ENCODE data around the gene TPH2.

The TPH2 gene

DNA sequence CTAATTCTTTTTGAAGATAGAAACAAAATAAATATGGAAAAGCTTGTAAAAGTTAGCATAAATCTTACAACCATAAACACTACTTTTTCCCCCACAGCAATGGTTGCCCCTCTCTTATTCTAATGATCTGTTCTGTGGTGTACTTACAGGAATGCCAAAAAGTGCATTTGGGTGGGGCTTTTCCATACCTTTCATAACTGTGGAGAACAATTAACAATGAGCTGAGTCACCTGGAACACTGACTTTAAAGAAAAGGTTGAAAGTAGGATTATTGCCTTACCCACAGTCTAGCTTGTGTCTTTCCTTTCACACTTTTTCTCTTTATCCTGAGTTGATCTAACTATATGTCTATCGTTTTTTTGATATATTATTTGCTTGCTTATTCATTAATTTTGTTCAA is 86.9 kb downstream of the TPH2 start:
- no peak overlapping the region for H3K4me3 ChIP-seq (ENCODE audit: low read depth, low read length)
- no peak for DNase-seq (ENCODE audit: low read depth)
- TF ChIP-seq, protein P1, sequence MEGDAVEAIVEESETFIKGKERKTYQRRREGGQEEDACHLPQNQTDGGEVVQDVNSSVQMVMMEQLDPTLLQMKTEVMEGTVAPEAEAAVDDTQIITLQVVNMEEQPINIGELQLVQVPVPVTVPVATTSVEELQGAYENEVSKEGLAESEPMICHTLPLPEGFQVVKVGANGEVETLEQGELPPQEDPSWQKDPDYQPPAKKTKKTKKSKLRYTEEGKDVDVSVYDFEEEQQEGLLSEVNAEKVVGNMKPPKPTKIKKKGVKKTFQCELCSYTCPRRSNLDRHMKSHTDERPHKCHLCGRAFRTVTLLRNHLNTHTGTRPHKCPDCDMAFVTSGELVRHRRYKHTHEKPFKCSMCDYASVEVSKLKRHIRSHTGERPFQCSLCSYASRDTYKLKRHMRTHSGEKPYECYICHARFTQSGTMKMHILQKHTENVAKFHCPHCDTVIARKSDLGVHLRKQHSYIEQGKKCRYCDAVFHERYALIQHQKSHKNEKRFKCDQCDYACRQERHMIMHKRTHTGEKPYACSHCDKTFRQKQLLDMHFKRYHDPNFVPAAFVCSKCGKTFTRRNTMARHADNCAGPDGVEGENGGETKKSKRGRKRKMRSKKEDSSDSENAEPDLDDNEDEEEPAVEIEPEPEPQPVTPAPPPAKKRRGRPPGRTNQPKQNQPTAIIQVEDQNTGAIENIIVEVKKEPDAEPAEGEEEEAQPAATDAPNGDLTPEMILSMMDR (conservative IDR thresholded peaks at IDR 0.05; ENCODE audit: low read depth, low read length), result no peak

DNA sequence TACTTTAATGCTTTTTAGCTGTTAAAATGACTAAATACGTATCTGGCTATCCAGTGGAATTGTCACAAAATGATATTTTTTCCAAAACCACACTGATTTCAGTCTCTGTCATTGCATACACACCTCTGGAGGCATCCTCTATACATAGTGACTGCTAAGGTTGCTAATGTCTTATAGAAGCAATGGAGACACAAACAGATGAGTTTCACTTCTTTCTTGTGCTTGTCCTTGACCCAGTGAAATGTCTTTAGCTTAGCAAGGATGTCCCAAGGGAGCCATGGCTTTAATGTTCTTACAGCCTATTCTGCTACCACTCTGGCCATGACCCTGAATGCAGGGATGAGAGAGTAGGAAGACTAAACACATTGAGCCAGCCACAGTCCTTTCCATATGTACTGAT is 90.3 kb downstream of the TPH2 start:
- DNase-seq (ENCODE audit: low read depth), result no peak
- no peak overlapping the region for H3K4me3 ChIP-seq (ENCODE audit: low read depth, low read length)
- TF ChIP-seq, protein P1 (conservative IDR thresholded peaks at IDR 0.05; ENCODE audit: low read depth, low read length), result no peak

DNA sequence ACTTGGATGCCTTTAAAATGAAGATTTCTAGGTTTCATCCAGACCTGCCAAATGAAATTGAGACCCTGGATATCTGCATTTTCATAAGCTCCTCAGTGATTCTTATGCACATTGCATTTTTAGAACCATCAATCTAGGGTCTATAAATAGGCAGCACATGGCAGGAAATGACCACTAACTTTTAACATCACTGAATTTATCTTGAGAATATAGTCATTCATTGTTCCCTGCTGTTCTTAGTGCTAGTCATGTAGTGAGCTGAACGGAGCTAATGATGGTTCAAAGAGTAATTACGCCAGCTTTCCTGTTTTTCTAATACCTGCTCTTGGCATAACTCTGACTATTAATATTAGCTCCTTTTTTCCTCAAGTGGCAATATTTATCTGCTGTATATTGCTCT is 91.6 kb downstream of the TPH2 start:
- no peak for DNase-seq (ENCODE audit: low read depth)
- H3K4me3 ChIP-seq (ENCODE audit: low read depth, low read length), result no peak overlapping the region
- TF ChIP-seq, protein P1 (conservative IDR thresholded peaks at IDR 0.05; ENCODE audit: low read depth, low read length), result no peak

DNA sequence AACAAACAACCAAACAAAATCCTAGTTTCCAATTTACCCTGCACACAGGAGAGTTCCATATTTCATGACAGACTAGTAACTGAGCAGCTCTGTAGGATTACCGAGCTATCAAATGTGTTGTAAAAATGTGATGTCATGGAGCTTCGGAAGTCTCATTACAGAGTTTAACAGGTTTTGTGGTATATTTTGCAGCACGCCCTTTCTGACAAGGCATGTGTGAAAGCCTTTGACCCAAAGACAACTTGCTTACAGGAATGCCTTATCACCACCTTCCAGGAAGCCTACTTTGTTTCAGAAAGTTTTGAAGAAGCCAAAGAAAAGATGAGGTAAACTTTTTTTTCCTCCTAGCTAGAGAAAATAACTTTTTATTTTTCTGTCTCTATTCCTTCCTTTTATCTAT is 92.4 kb downstream of the TPH2 start:
- H3K4me3 ChIP-seq (ENCODE audit: low read depth, low read length), result no peak overlapping the region
- TF ChIP-seq, protein P1 (conservative IDR thresholded peaks at IDR 0.05; ENCODE audit: low read depth, low read length), result no peak
- DNase-seq (ENCODE audit: low read depth), result no peak

DNA sequence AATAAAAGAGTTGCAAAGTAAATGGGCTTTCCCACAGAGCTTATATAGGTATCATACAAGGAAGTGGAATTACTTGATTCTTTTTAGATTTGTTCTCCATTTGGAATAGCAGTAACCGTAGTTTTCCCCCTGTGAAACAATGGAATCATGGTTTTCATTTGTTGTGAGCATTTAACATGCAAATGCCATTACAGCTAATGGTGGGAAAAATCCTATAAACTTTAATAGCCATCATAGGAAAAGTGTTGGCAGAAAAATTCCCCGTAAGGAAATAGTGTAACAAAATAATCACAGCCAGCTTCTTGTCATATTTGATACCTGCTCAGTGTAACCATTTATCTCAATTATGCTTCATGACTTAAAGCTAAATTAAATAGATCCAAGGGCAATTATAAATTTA is 95.3 kb downstream of the TPH2 start:
- TF ChIP-seq, protein P1 (conservative IDR thresholded peaks at IDR 0.05; ENCODE audit: low read depth, low read length), result no peak
- no peak overlapping the region for H3K4me3 ChIP-seq (ENCODE audit: low read depth, low read length)
- no peak for DNase-seq (ENCODE audit: low read depth)

DNA sequence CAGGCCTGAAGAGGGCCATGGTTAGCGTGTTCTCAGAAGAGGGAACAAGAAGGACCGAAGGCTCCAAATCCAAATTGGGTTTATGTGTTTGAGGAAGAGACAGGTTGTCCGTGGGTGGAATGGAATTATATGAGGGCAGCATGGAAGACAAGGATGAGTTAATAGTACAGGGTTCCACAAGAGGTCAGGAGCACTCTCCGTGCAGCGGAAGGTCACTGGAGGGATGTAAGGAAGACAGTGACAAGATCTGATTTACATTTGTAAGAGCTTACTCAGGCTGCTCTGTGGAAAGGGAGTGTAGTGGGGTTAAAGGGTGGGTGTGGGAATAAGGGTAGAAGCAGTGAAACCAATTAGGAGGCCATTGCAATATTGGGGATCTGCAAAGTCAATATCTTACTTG is 97.0 kb downstream of the TPH2 start:
- H3K4me3 ChIP-seq (ENCODE audit: low read depth, low read length), result no peak overlapping the region
- no peak for DNase-seq (ENCODE audit: low read depth)
- TF ChIP-seq, protein P1 (conservative IDR thresholded peaks at IDR 0.05; ENCODE audit: low read depth, low read length), result no peak

DNA sequence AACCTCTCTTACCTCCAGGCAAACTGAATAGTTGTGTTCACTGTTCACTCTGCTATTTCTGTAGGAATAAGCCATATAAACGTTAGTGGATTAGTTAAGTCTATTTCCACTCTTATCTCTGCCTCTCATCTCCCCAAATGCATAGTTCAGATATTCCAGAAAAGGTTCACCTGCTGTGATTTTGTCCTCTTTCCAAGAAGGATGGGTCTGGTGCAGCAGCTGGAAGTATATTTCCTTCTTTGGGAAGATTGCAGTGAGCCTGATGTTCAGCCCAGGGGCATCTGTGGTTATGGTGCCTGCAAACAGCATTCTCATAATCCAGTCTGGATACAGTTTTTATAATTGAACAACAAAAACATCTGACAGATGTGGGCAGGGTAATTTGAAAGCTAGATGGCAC is 97.7 kb downstream of the TPH2 start:
- TF ChIP-seq, protein P1 (conservative IDR thresholded peaks at IDR 0.05; ENCODE audit: low read depth, low read length), result no peak
- DNase-seq (ENCODE audit: low read depth), result no peak
- no peak overlapping the region for H3K4me3 ChIP-seq (ENCODE audit: low read depth, low read length)

Data from choroid plexus epithelial cell (primary cell).